Thymus (tissue), 11 donors: ENCODE data around the gene TUBGCP6. TPM values are rescaled to one million over a fixed set of nuclear protein-coding genes. Genes with fewer than 3 reads are reported as not detected.

Experiments used
- DNase-seq, 9 donors: peaks; one replicate each; pipeline ENCODE4 v3.0.0-alpha.2; 2013; ENCODE audit warnings: low spot score in 9 of 9, low read depth in 6 of 9, missing footprints in 1 of 9
- H3K27ac ChIP-seq, 2 donors: one replicate each; pipeline ENCODE4 v1.5.1; 2013; ENCODE audit warnings: control low read depth in 1 of 2, low read depth in 1 of 2, low read length in 1 of 2, mild to moderate bottlenecking in 1 of 2, moderate library complexity in 1 of 2
- H3K27me3 ChIP-seq, 2 donors: one replicate each; pipeline ENCODE4 v1.5.1; 2013; ENCODE audit warnings: low read length in 1 of 2; ENCODE audit not compliant: control insufficient read depth in 2 of 2, insufficient read depth in 1 of 2
- H3K36me3 ChIP-seq, 2 donors: one replicate each; pipeline ENCODE4 v1.5.1; 2013; ENCODE audit warnings: low read length in 1 of 2, mild to moderate bottlenecking in 1 of 2, moderate library complexity in 1 of 2; ENCODE audit not compliant: control insufficient read depth in 2 of 2, insufficient read depth in 2 of 2
- H3K4me1 ChIP-seq, 2 donors: one replicate each; pipeline ENCODE4 v1.5.1; 2013; ENCODE audit warnings: low read length in 2 of 2; ENCODE audit not compliant: control insufficient read depth in 2 of 2, insufficient read depth in 2 of 2
- H3K4me3 ChIP-seq, 2 donors: one replicate each; pipeline ENCODE4 v1.5.1; 2013; ENCODE audit warnings: low read length in 2 of 2, control low read depth in 1 of 2, mild to moderate bottlenecking in 1 of 2
- H3K9me3 ChIP-seq, 2 donors: one replicate each; pipeline ENCODE4 v1.5.1; 2013; ENCODE audit warnings: low read length in 1 of 2, mild to moderate bottlenecking in 1 of 2; ENCODE audit not compliant: control insufficient read depth in 2 of 2, insufficient read depth in 1 of 2
- WGBS: extraction: QIAGEN DNeasy Blood & Tissue Kit; methylation state at CpG from one replicate; pipeline ENCODE4 v1.1.7; 2013; 5-methylcytosine and 5-hydroxymethylcytosine counted together
- polyA plus RNA-seq: library from polyadenylated mRNA; stranded (reverse); fragments of 200-250 nt; gene quantifications from one replicate; pipeline ENCODE4 v1.2.3, GENCODE V29; 2013
- total RNA-seq: library from RNA; stranded (reverse); fragments of 120-200 nt; gene quantifications from one replicate; pipeline ENCODE4 v1.2.4, GENCODE V29; 2013
- donor health status: healthy.

TUBGCP6 gene
- total and polyA plus RNA-seq, 2 donors: 29.2 to 96.6 TPM

- 89% methylated on average over 9 of the region's 9 CpGs for WGBS
- Histone ChIP-seq H3K4me3 (no peak overlapping the region), H3K36me3 (peaks cover 29 to 44% of the 10 kb centered on the region in 2 donors), H3K4me1 (peaks cover 9 to 28% of the 10 kb centered on the region in 2 donors), H3K27ac (no peak overlapping the region), H3K27me3 (no peaks in the 10 kb centered on the region), H3K9me3 (peaks cover 0 to 5% of the 10 kb centered on the region in 2 donors)
- no peak for DNase-seq
These were observed 6.1 kb downstream of the TUBGCP6 start for GRCh38 chr22:50238755-50239154.

GRCh38 chr22:50236731-50237409 lies 8.0 kb downstream of the TUBGCP6 start:
- peaks cover 0 to 9% of the 10 kb centered on the region in 2 donors for H3K4me1 ChIP-seq
- no peak for DNase-seq
- H3K27me3 ChIP-seq: no peaks in the 10 kb centered on the region
- H3K4me3 ChIP-seq: no peak overlapping the region
- H3K27ac ChIP-seq: no peak overlapping the region
- peaks cover 41 to 63% of the 10 kb centered on the region in 2 donors for H3K36me3 ChIP-seq
- WGBS: 77% methylated on average over 11 of the region's 11 CpGs
- peaks cover 0 to 5% of the 10 kb centered on the region in 2 donors for H3K9me3 ChIP-seq

- Histone ChIP-seq H3K4me3 (no peak overlapping the region), H3K27me3 (no peaks in the 10 kb centered on the region), H3K36me3 (peaks cover 30 to 68% of the 10 kb centered on the region in 2 donors), H3K27ac (no peak overlapping the region), H3K9me3 (peaks cover 0 to 5% of the 10 kb centered on the region in 2 donors), H3K4me1 (no peaks in the 10 kb centered on the region)
- WGBS: 98% methylated on average over 18 of the region's 18 CpGs
- DNase-seq: no peak
These were observed 11.6 kb downstream of the TUBGCP6 start for GRCh38 chr22:50233223-50233622.

GRCh38 chr22:50232481-50233151 lies 12.2 kb downstream of the TUBGCP6 start:
- peaks cover 0 to 5% of the 10 kb centered on the region in 2 donors for H3K9me3 ChIP-seq
- WGBS: 98% methylated on average over 20 of the region's 20 CpGs
- H3K4me3 ChIP-seq: no peak overlapping the region
- no peaks in the 10 kb centered on the region for H3K27me3 ChIP-seq
- no peak for DNase-seq
- no peaks in the 10 kb centered on the region for H3K4me1 ChIP-seq
- no peak overlapping the region for H3K27ac ChIP-seq
- H3K36me3 ChIP-seq: peaks cover 32 to 70% of the 10 kb centered on the region in 2 donors

GRCh38 chr22:50229370-50229769 lies 15.5 kb downstream of the TUBGCP6 start:
- Histone ChIP-seq H3K4me3 (no peak overlapping the region), H3K36me3 (peaks cover 42 to 80% of the 10 kb centered on the region in 2 donors), H3K27me3 (no peaks in the 10 kb centered on the region), H3K9me3 (no peaks in the 10 kb centered on the region), H3K4me1 (no peaks in the 10 kb centered on the region), H3K27ac (no peak overlapping the region)
- 99% methylated on average over 16 of the region's 16 CpGs for WGBS
- no peak for DNase-seq

GRCh38 chr22:50228366-50228765 lies 16.5 kb downstream of the TUBGCP6 start:
- H3K4me3 ChIP-seq: no peak overlapping the region
- no peak overlapping the region for H3K27ac ChIP-seq
- DNase-seq: no peak
- H3K9me3 ChIP-seq: no peaks in the 10 kb centered on the region
- no peaks in the 10 kb centered on the region for H3K27me3 ChIP-seq
- H3K4me1 ChIP-seq: no peaks in the 10 kb centered on the region
- H3K36me3 ChIP-seq: peaks cover 47 to 80% of the 10 kb centered on the region in 2 donors
- 97% methylated on average over 9 of the region's 9 CpGs for WGBS

GRCh38 chr22:50227579-50228215 lies 17.1 kb downstream of the TUBGCP6 start:
- Histone ChIP-seq H3K9me3 (no peaks in the 10 kb centered on the region), H3K27ac (no peak overlapping the region), H3K4me1 (no peaks in the 10 kb centered on the region), H3K36me3 (peaks cover 48 to 78% of the 10 kb centered on the region in 2 donors), H3K4me3 (no peak overlapping the region), H3K27me3 (no peaks in the 10 kb centered on the region)
- whole genome bisulfite sequencing: 97% methylated on average over 25 of the region's 25 CpGs
- no peak for DNase-seq

- no peak for DNase-seq
These were observed 18.0 kb downstream of the TUBGCP6 start for GRCh38 chr22:50226875-50227165.

More at GRCh38 chr22:50226875-50227165, 18.0 kb downstream of the TUBGCP6 start:
- no peak overlapping the region for H3K27ac ChIP-seq
- 94% methylated on average over 18 of the region's 18 CpGs for WGBS
- no peak overlapping the region for H3K4me3 ChIP-seq
- H3K4me1 ChIP-seq: no peaks in the 10 kb centered on the region
- no peaks in the 10 kb centered on the region for H3K27me3 ChIP-seq
- H3K36me3 ChIP-seq: peaks cover 53 to 77% of the 10 kb centered on the region in 2 donors
- no peaks in the 10 kb centered on the region for H3K9me3 ChIP-seq
